ENCODE data around the gene CD40. TPM values are rescaled to one million over a fixed set of nuclear protein-coding genes. Genes with fewer than 3 reads are reported as not detected.

The CD40 gene
- total RNA-seq (3.1 TPM), polyA plus RNA-seq (21.3 TPM)

- no peaks in the 10 kb centered on the region for H3K36me3 ChIP-seq (ENCODE audit: insufficient read depth)
- H3K27ac ChIP-seq (ENCODE audit: low read depth) = peak within 1 kb of the TSS; percentile 73
- peaks cover 2% of the 10 kb centered on the region for H3K4me1 ChIP-seq (ENCODE audit: insufficient read depth)
- H3K4me3 ChIP-seq (ENCODE audit: low read depth, low read length) = peak within 1 kb of the TSS; percentile 50
- WGBS = 13% methylated on average over 40 of the region's 40 CpGs
- DNase-seq (ENCODE audit: extremely low spot score) = no peak
These were observed at the start of gene CD40 for GRCh38 chr20:46117704-46118467. Gene CD40 (plus strand): TSS chr20:46118314. CDS start chr20:46118344, 30 bp downstream.

GRCh38 chr20:46070215-46070900 lies 47.8 kb upstream of the CD40 start:
- Histone ChIP-seq H3K4me3 (ENCODE audit: low read depth, low read length) (no peak overlapping the region), H3K4me1 (ENCODE audit: insufficient read depth) (no peaks in the 10 kb centered on the region), H3K27ac (ENCODE audit: low read depth) (no peak overlapping the region), H3K36me3 (ENCODE audit: insufficient read depth) (peaks cover 12% of the 10 kb centered on the region)
- no peak for DNase-seq (ENCODE audit: extremely low spot score)
- WGBS = 94% methylated on average over 20 of the region's 20 CpGs

- no peak overlapping the region for H3K4me3 ChIP-seq (ENCODE audit: low read depth, low read length)
- H3K27ac ChIP-seq (ENCODE audit: low read depth) = no peak overlapping the region
- H3K36me3 ChIP-seq (ENCODE audit: insufficient read depth) = peaks cover 10% of the 10 kb centered on the region
- 70% methylated on average over 3 of the region's 3 CpGs for WGBS
- H3K4me1 ChIP-seq (ENCODE audit: insufficient read depth) = no peaks in the 10 kb centered on the region
- DNase-seq (ENCODE audit: extremely low spot score) = no peak
These were observed 46.5 kb upstream of the CD40 start for GRCh38 chr20:46071573-46071972.

- H3K4me3 ChIP-seq (ENCODE audit: low read depth, low read length) = no peak overlapping the region
- peaks cover 7% of the 10 kb centered on the region for H3K36me3 ChIP-seq (ENCODE audit: insufficient read depth)
- H3K4me1 ChIP-seq (ENCODE audit: insufficient read depth) = no peaks in the 10 kb centered on the region
- no peak for DNase-seq (ENCODE audit: extremely low spot score)
- WGBS = 88% methylated on average over 4 of the region's 4 CpGs
- no peak overlapping the region for H3K27ac ChIP-seq (ENCODE audit: low read depth)
These were observed 45.1 kb upstream of the CD40 start for GRCh38 chr20:46073024-46073423.

GRCh38 chr20:46073443-46073842 lies 44.7 kb upstream of the CD40 start:
- Histone ChIP-seq H3K27ac (ENCODE audit: low read depth) (no peak overlapping the region), H3K4me3 (ENCODE audit: low read depth, low read length) (no peak overlapping the region), H3K4me1 (ENCODE audit: insufficient read depth) (no peaks in the 10 kb centered on the region), H3K36me3 (ENCODE audit: insufficient read depth) (peaks cover 7% of the 10 kb centered on the region)
- 69% methylated on average over 3 of the region's 3 CpGs for WGBS
- no peak for DNase-seq (ENCODE audit: extremely low spot score)

- no peak overlapping the region for H3K27ac ChIP-seq (ENCODE audit: low read depth)
- H3K4me3 ChIP-seq (ENCODE audit: low read depth, low read length) = no peak overlapping the region
- H3K36me3 ChIP-seq (ENCODE audit: insufficient read depth) = peaks cover 7% of the 10 kb centered on the region
- no peak for DNase-seq (ENCODE audit: extremely low spot score)
- no peaks in the 10 kb centered on the region for H3K4me1 ChIP-seq (ENCODE audit: insufficient read depth)
- 58% methylated on average over 3 of the region's 3 CpGs for WGBS
These were observed 44.1 kb upstream of the CD40 start for GRCh38 chr20:46074006-46074405.

- Histone ChIP-seq H3K4me3 (ENCODE audit: low read depth, low read length) (no peak overlapping the region), H3K36me3 (ENCODE audit: insufficient read depth) (peaks cover 2% of the 10 kb centered on the region)
- 86% methylated on average over 7 of the region's 7 CpGs for WGBS
These were observed 41.3 kb upstream of the CD40 start for GRCh38 chr20:46076806-46077205.

GRCh38 chr20:46077642-46078305 lies 40.3 kb upstream of the CD40 start:
- no peak overlapping the region for H3K4me3 ChIP-seq (ENCODE audit: low read depth, low read length)
- H3K36me3 ChIP-seq (ENCODE audit: insufficient read depth) = peaks cover 2% of the 10 kb centered on the region
- no peak overlapping the region for H3K27ac ChIP-seq (ENCODE audit: low read depth)
- no peaks in the 10 kb centered on the region for H3K4me1 ChIP-seq (ENCODE audit: insufficient read depth)
- DNase-seq (ENCODE audit: extremely low spot score) = no peak
- WGBS = 89% methylated on average over 8 of the region's 8 CpGs

More at GRCh38 chr20:46076806-46077205, 41.3 kb upstream of the CD40 start:
- no peak for DNase-seq (ENCODE audit: extremely low spot score)
- no peak overlapping the region for H3K27ac ChIP-seq (ENCODE audit: low read depth)
- no peaks in the 10 kb centered on the region for H3K4me1 ChIP-seq (ENCODE audit: insufficient read depth)

GRCh38 chr20:46078954-46079353 lies 39.2 kb upstream of the CD40 start:
- peaks cover 4% of the 10 kb centered on the region for H3K4me1 ChIP-seq (ENCODE audit: insufficient read depth)

GRCh38 chr20:46081074-46081473 lies 37.0 kb upstream of the CD40 start:
- DNase-seq (ENCODE audit: extremely low spot score) = no peak
- peaks cover 5% of the 10 kb centered on the region for H3K4me1 ChIP-seq (ENCODE audit: insufficient read depth)
- WGBS = 93% methylated on average over 1 of the region's 1 CpG
- H3K4me3 ChIP-seq (ENCODE audit: low read depth, low read length) = no peak overlapping the region
- no peak overlapping the region for H3K27ac ChIP-seq (ENCODE audit: low read depth)
- H3K36me3 ChIP-seq (ENCODE audit: insufficient read depth) = no peaks in the 10 kb centered on the region

More at GRCh38 chr20:46078954-46079353, 39.2 kb upstream of the CD40 start:
- no peak overlapping the region for H3K4me3 ChIP-seq (ENCODE audit: low read depth, low read length)
- peaks cover 2% of the 10 kb centered on the region for H3K36me3 ChIP-seq (ENCODE audit: insufficient read depth)
- 66% methylated on average over 7 of the region's 7 CpGs for WGBS
- DNase-seq (ENCODE audit: extremely low spot score) = no peak
- H3K27ac ChIP-seq (ENCODE audit: low read depth) = no peak overlapping the region

- DNase-seq (ENCODE audit: extremely low spot score) = no peak
- Histone ChIP-seq H3K4me1 (ENCODE audit: insufficient read depth) (peaks cover 5% of the 10 kb centered on the region), H3K36me3 (ENCODE audit: insufficient read depth) (no peaks in the 10 kb centered on the region), H3K27ac (ENCODE audit: low read depth) (no peak overlapping the region), H3K4me3 (ENCODE audit: low read depth, low read length) (no peak overlapping the region)
- 62% methylated on average over 6 of the region's 6 CpGs for WGBS
These were observed 35.0 kb upstream of the CD40 start for GRCh38 chr20:46083101-46083500.

GRCh38 chr20:46083531-46084061 lies 34.5 kb upstream of the CD40 start:
- H3K4me1 ChIP-seq (ENCODE audit: insufficient read depth) = peaks cover 5% of the 10 kb centered on the region
- DNase-seq (ENCODE audit: extremely low spot score) = no peak
- 92% methylated on average over 1 of the region's 1 CpG for WGBS
- H3K27ac ChIP-seq (ENCODE audit: low read depth) = no peak overlapping the region
- H3K4me3 ChIP-seq (ENCODE audit: low read depth, low read length) = no peak overlapping the region
- no peaks in the 10 kb centered on the region for H3K36me3 ChIP-seq (ENCODE audit: insufficient read depth)

- WGBS = 77% methylated on average over 3 of the region's 3 CpGs
- no peak overlapping the region for H3K27ac ChIP-seq (ENCODE audit: low read depth)
- no peaks in the 10 kb centered on the region for H3K36me3 ChIP-seq (ENCODE audit: insufficient read depth)
- peaks cover 5% of the 10 kb centered on the region for H3K4me1 ChIP-seq (ENCODE audit: insufficient read depth)
- DNase-seq (ENCODE audit: extremely low spot score) = no peak
- H3K4me3 ChIP-seq (ENCODE audit: low read depth, low read length) = no peak overlapping the region
These were observed 33.3 kb upstream of the CD40 start for GRCh38 chr20:46084805-46085178.

All from urinary bladder (tissue), 4 donors.